LNCaP clone FGC (cell line): Measurements from ENCODE around the gene F13A1.

Experiments used
- DNase-seq: peaks from one replicate; pipeline ENCODE4 v3.0.0-alpha.2; 2011; ENCODE audit warnings: low read depth
- H3K4me3 ChIP-seq: 2 replicates; pipeline ENCODE4 v1.5.1; 2011; ENCODE audit warnings: mild to moderate bottlenecking, low read depth, low read length, control low read depth
- TF ChIP-seq, protein P1 (sequence below): IDR thresholded peaks from 2 replicates; pipeline ENCODE4 v1.5.1; 2012; ENCODE audit warnings: mild to moderate bottlenecking; ENCODE audit not compliant: control insufficient read depth, insufficient read depth; ENCODE audit errors: extremely low read depth

Gene F13A1

GRCh38 chr6:6357530-6357929 is 37.1 kb upstream of the F13A1 start:
- H3K4me3 ChIP-seq: no peak overlapping the region
- TF ChIP-seq, protein P1, sequence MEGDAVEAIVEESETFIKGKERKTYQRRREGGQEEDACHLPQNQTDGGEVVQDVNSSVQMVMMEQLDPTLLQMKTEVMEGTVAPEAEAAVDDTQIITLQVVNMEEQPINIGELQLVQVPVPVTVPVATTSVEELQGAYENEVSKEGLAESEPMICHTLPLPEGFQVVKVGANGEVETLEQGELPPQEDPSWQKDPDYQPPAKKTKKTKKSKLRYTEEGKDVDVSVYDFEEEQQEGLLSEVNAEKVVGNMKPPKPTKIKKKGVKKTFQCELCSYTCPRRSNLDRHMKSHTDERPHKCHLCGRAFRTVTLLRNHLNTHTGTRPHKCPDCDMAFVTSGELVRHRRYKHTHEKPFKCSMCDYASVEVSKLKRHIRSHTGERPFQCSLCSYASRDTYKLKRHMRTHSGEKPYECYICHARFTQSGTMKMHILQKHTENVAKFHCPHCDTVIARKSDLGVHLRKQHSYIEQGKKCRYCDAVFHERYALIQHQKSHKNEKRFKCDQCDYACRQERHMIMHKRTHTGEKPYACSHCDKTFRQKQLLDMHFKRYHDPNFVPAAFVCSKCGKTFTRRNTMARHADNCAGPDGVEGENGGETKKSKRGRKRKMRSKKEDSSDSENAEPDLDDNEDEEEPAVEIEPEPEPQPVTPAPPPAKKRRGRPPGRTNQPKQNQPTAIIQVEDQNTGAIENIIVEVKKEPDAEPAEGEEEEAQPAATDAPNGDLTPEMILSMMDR: no peak
- DNase-seq: no peak

GRCh38 chr6:6357032-6357431 is 36.6 kb upstream of the F13A1 start:
- TF ChIP-seq, protein P1: no peak
- no peak overlapping the region for H3K4me3 ChIP-seq
- no peak for DNase-seq

- TF ChIP-seq, protein P1: no peak
- DNase-seq: no peak
Measured at GRCh38 chr6:6352772-6353171, 32.3 kb upstream of the F13A1 start.

GRCh38 chr6:6351511-6352025 is 31.1 kb upstream of the F13A1 start:
- H3K4me3 ChIP-seq: no peak overlapping the region
- no peak for DNase-seq
- TF ChIP-seq, protein P1: no peak

More at GRCh38 chr6:6352772-6353171, 32.3 kb upstream of the F13A1 start:
- H3K4me3 ChIP-seq: no peak overlapping the region

DNA sequence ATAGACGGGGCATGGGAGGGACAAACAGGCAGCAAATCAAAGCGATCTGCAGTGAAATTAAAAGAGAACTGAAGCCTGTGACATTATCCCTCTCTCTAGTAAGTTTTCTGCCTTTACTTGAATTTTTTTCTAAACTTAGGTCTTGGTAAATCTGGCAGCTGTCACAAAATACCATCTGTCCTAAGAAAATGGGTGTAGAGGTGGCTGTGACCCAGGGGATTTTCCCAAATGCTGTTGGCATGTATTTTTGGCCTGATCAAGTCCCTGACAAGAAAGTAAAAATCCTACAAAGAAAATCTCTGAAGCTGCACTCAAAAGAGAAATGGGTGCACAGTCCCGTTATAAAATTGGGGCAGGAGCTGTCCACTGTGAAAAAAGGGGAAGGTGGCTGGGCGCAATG is 30.2 kb upstream of the F13A1 start:
- TF ChIP-seq, protein P1: no peak
- H3K4me3 ChIP-seq: no peak overlapping the region
- DNase-seq: no peak

- H3K4me3 ChIP-seq: no peak overlapping the region
- no peak for DNase-seq
- TF ChIP-seq, protein P1: no peak
Measured at GRCh38 chr6:6348256-6348655, 27.8 kb upstream of the F13A1 start.

GRCh38 chr6:6346427-6347023 is 26.1 kb upstream of the F13A1 start:
- H3K4me3 ChIP-seq: no peak overlapping the region
- no peak for DNase-seq
- TF ChIP-seq, protein P1: no peak
